ENCODE results near the gene VWA3A.

The VWA3A gene

GRCh38 chr16:22183335-22183734 is 91.0 kb downstream of the VWA3A start:
- ChIA-PET CTCF (interaction anchor here (11.8 kb wide), 1 partner anchor 181 kb away, joined by 272 read pairs; the partner anchor contains the start of genes MOSMO and PDZD9), POLR2A (no interaction called here)
- no peak for TF ChIP-seq CTCF (IDR thresholded peaks at IDR 0.05; ENCODE audit: insufficient read depth, low read length, missing control alignments)
- no peak overlapping the region for H3K4me3 ChIP-seq (ENCODE audit: low read depth, low read length)
- no peak for DNase-seq (ENCODE audit: low read depth, low spot score)

GRCh38 chr16:22183901-22184614 is 91.7 kb downstream of the VWA3A start:
- no peak overlapping the region for H3K4me3 ChIP-seq (ENCODE audit: low read depth, low read length)
- CTCF ChIA-PET: interaction anchor here (0.6 to 11.8 kb wide), 2 partner anchors 106 to 182 kb away, joined by 3 to 272 read pairs; partner anchors contain the start of genes MOSMO and PDZD9
- DNase-seq (ENCODE audit: low read depth, low spot score): no peak
- POLR2A ChIA-PET: no interaction called here
- peak; percentile 18 for TF ChIP-seq CTCF (IDR thresholded peaks at IDR 0.05; ENCODE audit: insufficient read depth, low read length, missing control alignments)

GRCh38 chr16:22184615-22184968 is 92.3 kb downstream of the VWA3A start:
- no peak for TF ChIP-seq CTCF (IDR thresholded peaks at IDR 0.05; ENCODE audit: insufficient read depth, low read length, missing control alignments)
- CTCF ChIA-PET: interaction anchor here (0.6 to 11.8 kb wide), 3 partner anchors 107 to 527 kb away, joined by 3 to 272 read pairs (median 4); partner anchors contain the start of genes MOSMO and PDZD9
- DNase-seq (ENCODE audit: low read depth, low spot score): no peak
- H3K4me3 ChIP-seq (ENCODE audit: low read depth, low read length): no peak overlapping the region
- POLR2A ChIA-PET: no interaction called here

GRCh38 chr16:22186517-22186916 is 94.2 kb downstream of the VWA3A start:
- POLR2A ChIA-PET: no interaction called here

GRCh38 chr16:22188267-22188594 is 95.9 kb downstream of the VWA3A start:
- no peak for DNase-seq (ENCODE audit: low read depth, low spot score)
- no peak overlapping the region for H3K4me3 ChIP-seq (ENCODE audit: low read depth, low read length)
- CTCF ChIA-PET: interaction anchor here (0.6 to 11.8 kb wide), 48 partner anchors 8 to 540 kb away, joined by 3 to 272 read pairs (median 6); partner anchors contain the start of genes MOSMO, PDZD9, POLR3E and UQCRC2
- POLR2A ChIA-PET: interaction anchor here (1.1 kb wide), 1 partner anchor 187 kb away, joined by 5 read pairs; no protein-coding TSS in a partner anchor
- TF ChIP-seq CTCF (IDR thresholded peaks at IDR 0.05; ENCODE audit: insufficient read depth, low read length, missing control alignments): no peak

More at GRCh38 chr16:22186517-22186916, 94.2 kb downstream of the VWA3A start:
- no peak for DNase-seq (ENCODE audit: low read depth, low spot score)
- H3K4me3 ChIP-seq (ENCODE audit: low read depth, low read length): no peak overlapping the region
- TF ChIP-seq CTCF (IDR thresholded peaks at IDR 0.05; ENCODE audit: insufficient read depth, low read length, missing control alignments): peak; percentile 6
- CTCF ChIA-PET: interaction anchor here (0.7 to 11.8 kb wide), 10 partner anchors 20 to 529 kb away, joined by 3 to 272 read pairs (median 4); partner anchors contain the start of genes EEF2K, MOSMO, PDZD9 and UQCRC2

All from AG04449 (cell line).